ENCODE measurements around the gene HTD2. TPM values are rescaled to one million over a fixed set of nuclear protein-coding genes. Genes with fewer than 3 reads are reported as not detected.

The HTD2 gene
- total RNA-seq, 1 experiment from 2014 or later = 13.5 TPM

DNA sequence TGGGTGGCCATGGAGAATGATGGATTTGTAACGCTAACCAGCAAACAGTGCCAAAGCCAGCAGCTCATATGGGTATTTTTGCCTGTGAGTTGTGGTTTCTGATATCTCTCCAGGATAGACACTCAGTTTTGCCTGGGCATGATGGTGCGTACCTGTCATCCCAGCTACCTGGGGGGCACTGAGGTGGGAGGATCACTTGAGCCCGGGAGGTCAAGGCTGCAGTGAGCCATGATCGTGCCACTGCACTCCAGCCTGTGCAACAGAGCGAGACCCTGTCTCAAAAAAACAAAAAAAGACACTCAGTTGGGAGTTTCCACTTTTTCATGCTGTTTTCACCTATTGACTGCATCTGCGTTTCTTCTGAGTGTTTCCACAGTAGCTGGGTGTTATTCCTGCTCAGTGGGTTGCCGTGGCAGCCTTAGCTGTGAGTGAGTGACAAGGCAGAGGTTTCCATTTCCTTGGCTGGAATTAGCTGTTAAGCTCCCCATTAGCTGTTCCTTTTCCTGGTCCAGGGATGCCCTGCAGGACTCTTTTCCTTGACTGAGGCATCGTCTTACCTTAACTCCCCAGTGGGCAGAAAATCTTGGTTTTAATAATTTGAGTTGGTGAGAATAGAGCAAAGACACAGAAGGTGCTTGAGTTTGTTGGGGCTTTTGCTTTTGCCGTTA lies 14.5 kb upstream of the HTD2 start:
- intact Hi-C loops (cut with micrococcal nuclease) = no loop called here

DNA sequence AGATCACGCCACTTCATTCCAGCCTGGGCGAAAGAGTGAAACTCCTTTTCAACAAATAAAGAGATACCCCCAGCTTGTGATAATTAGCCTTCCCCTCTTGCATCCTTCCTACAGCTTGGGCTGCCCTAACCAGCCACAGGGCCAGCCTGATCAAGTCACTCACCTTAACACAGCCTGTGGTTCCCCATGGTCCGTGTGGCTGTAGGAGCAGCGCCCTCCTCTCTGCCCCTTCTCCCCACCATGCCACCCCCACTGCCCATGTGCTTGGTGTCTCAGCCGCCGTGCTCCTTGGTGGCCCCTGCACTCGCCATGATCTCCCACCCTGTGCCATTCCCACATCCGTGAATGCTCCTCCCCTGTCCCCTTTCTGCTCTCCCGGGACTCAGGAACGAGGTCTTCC lies 13.5 kb upstream of the HTD2 start:
- H3K36me3 ChIP-seq (ENCODE audit: control insufficient read depth in 1 of 2, insufficient read depth in 2 of 2, low read length in 2 of 2) = no peaks in the 10 kb centered on the region
- ATAC-seq (no peak), DNase-seq (ENCODE audit: low read depth, low spot score) (no peak)
- H4K20me1 ChIP-seq (ENCODE audit: insufficient read depth) = no peaks in the 10 kb centered on the region
- H3K9me2 ChIP-seq (ENCODE audit: insufficient read depth) = no peaks in the 10 kb centered on the region
- ChIA-PET RAD21 (ENCODE audit: low non-redundant PET in 1 of 2, low total read pairs in 2 of 2, uncharacterized antibody in 2 of 2, unreplicated experiment in 2 of 2) (no interaction called here), POLR2A (no interaction called here), CTCF (interaction anchor here (2.2 kb wide), 1 partner anchor 13 kb away, joined by 8 read pairs; the partner anchor contains the start of genes HTD2 and RPP14)
- no peak overlapping the region for H3K4me3 ChIP-seq (replicated peaks in 1 of 2; ENCODE audit: low read depth in 1 of 2, low read length in 2 of 2)
- intact Hi-C loops (cut with micrococcal nuclease) = no loop called here
- H3K4me2 ChIP-seq (ENCODE audit: low read length) = no peak overlapping the region
- no peaks in the 10 kb centered on the region for H3K27me3 ChIP-seq (ENCODE audit: insufficient read depth, low read length)
- TF ChIP-seq MAX (IDR thresholded peaks at IDR 0.05) = no peak
- TF ChIP-seq FOSL1 (IDR thresholded peaks at IDR 0.05; ENCODE audit: low read depth) = no peak
- no peak for TF ChIP-seq JUND (IDR thresholded peaks at IDR 0.05)
- TF ChIP-seq ELF1 (IDR thresholded peaks at IDR 0.05; ENCODE audit: borderline replicate concordance, low read depth) = no peak
- TF ChIP-seq SRF (IDR thresholded peaks at IDR 0.05; ENCODE audit: low read depth) = no peak
- TF ChIP-seq SIN3A (IDR thresholded peaks at IDR 0.05; ENCODE audit: low read depth) = no peak
- no peak for TF ChIP-seq CTCF (IDR thresholded peaks at IDR 0.05 in 2 of 3, conservative IDR thresholded peaks at IDR 0.05 in 1 of 3; ENCODE audit: borderline replicate concordance in 1 of 3, insufficient read depth in 1 of 3, low read depth in 2 of 3, low read length in 2 of 3)
- no peak for TF ChIP-seq YY1 (IDR thresholded peaks at IDR 0.05; ENCODE audit: extremely low read depth, insufficient replicate concordance, low read depth, low read length)
- TF ChIP-seq TCF7L2 (IDR thresholded peaks at IDR 0.05; ENCODE audit: borderline replicate concordance, extremely low read depth, insufficient read depth, insufficient read length) = no peak
- no peak for TF ChIP-seq SP1 (IDR thresholded peaks at IDR 0.05; ENCODE audit: low read depth)
- TF ChIP-seq POLR2A (IDR thresholded peaks at IDR 0.05; ENCODE audit: borderline replicate concordance, extremely low read depth, insufficient read depth, insufficient read length) = no peak
- TF ChIP-seq RAD21 (IDR thresholded peaks at IDR 0.05; ENCODE audit: low read depth) = no peak
- no peak for TF ChIP-seq EZH2phosphoT487 (IDR thresholded peaks at IDR 0.05; ENCODE audit: borderline replicate concordance)
- BruUV-seq (replicated peaks) = no TSS peak
- no peaks in the 10 kb centered on the region for H3K79me2 ChIP-seq (ENCODE audit: insufficient read depth, low read length)
- no peak overlapping the region for H3K27ac ChIP-seq (ENCODE audit: low read depth, low read length)
- no peak overlapping the region for H3K9ac ChIP-seq (ENCODE audit: low read length)
- H2AFZ ChIP-seq (ENCODE audit: low read depth, low read length, poor library complexity, severe bottlenecking) = no peak overlapping the region
- no peaks in the 10 kb centered on the region for H3K9me3 ChIP-seq (ENCODE audit: control insufficient read depth in 1 of 2, insufficient read depth in 1 of 2, low read depth in 1 of 2, low read length in 2 of 2)
- H3K4me1 ChIP-seq (ENCODE audit: control insufficient read depth in 1 of 2, insufficient read depth in 2 of 2, low read length in 2 of 2) = no peaks in the 10 kb centered on the region

More for the DNA sequence above, 14.5 kb upstream of the HTD2 start:
- no peak for ATAC-seq
- DNase-seq (ENCODE audit: low read depth, low spot score) = no peak
- ChIA-PET RAD21 (ENCODE audit: low non-redundant PET in 1 of 2, low total read pairs in 2 of 2, uncharacterized antibody in 2 of 2, unreplicated experiment in 2 of 2) (no interaction called here), POLR2A (no interaction called here), CTCF (interaction anchor here (2.2 kb wide), 1 partner anchor 14 kb away, joined by 8 read pairs; the partner anchor contains the start of genes HTD2 and RPP14)
- Histone ChIP-seq H3K27me3 (ENCODE audit: insufficient read depth, low read length) (no peaks in the 10 kb centered on the region), H3K4me2 (ENCODE audit: low read length) (no peak overlapping the region), H2AFZ (ENCODE audit: low read depth, low read length, poor library complexity, severe bottlenecking) (no peak overlapping the region), H3K9me2 (ENCODE audit: insufficient read depth) (no peaks in the 10 kb centered on the region), H3K9ac (ENCODE audit: low read length) (no peak overlapping the region), H3K27ac (ENCODE audit: low read depth, low read length) (no peak overlapping the region), H3K4me3 (replicated peaks in 1 of 2; ENCODE audit: low read depth in 1 of 2, low read length in 2 of 2) (no peak overlapping the region), H4K20me1 (ENCODE audit: insufficient read depth) (no peaks in the 10 kb centered on the region), H3K9me3 (ENCODE audit: control insufficient read depth in 1 of 2, insufficient read depth in 1 of 2, low read depth in 1 of 2, low read length in 2 of 2) (no peaks in the 10 kb centered on the region), H3K4me1 (ENCODE audit: control insufficient read depth in 1 of 2, insufficient read depth in 2 of 2, low read length in 2 of 2) (no peaks in the 10 kb centered on the region), H3K79me2 (ENCODE audit: insufficient read depth, low read length) (no peaks in the 10 kb centered on the region), H3K36me3 (ENCODE audit: control insufficient read depth in 1 of 2, insufficient read depth in 2 of 2, low read length in 2 of 2) (peaks cover 0 to 3% of the 10 kb centered on the region in 2 experiments; a peak in 1 of 4 replicates)
- TF ChIP-seq ELF1 (IDR thresholded peaks at IDR 0.05; ENCODE audit: borderline replicate concordance, low read depth) (no peak), CBX3 (IDR thresholded peaks at IDR 0.05; ENCODE audit: low read depth) (no peak), YY1 (IDR thresholded peaks at IDR 0.05; ENCODE audit: extremely low read depth, insufficient replicate concordance, low read depth, low read length) (no peak), TCF7L2 (IDR thresholded peaks at IDR 0.05; ENCODE audit: borderline replicate concordance, extremely low read depth, insufficient read depth, insufficient read length) (no peak), CEBPB (IDR thresholded peaks at IDR 0.05; ENCODE audit: low read depth) (no peak), EGR1 (IDR thresholded peaks at IDR 0.05; ENCODE audit: low read depth) (no peak), RAD21 (IDR thresholded peaks at IDR 0.05; ENCODE audit: low read depth) (no peak), SP1 (IDR thresholded peaks at IDR 0.05; ENCODE audit: low read depth) (no peak), SIN3A (IDR thresholded peaks at IDR 0.05; ENCODE audit: low read depth) (no peak)
- BruUV-seq (replicated peaks) = no TSS peak
